ENCODE data around the gene TRMT61A. TPM values are rescaled to one million over a fixed set of nuclear protein-coding genes. Genes with fewer than 3 reads are reported as not detected.

TRMT61A gene
- total and polyA plus RNA-seq, 2 of the 4 experiments (the other 2 are of a cell fraction): 5.7 to 16.2 TPM

- Histone ChIP-seq H2AFZ (replicated peaks; ENCODE audit: low read length, poor library complexity) (peak overlapping the region; percentile 91), H3K36me3 (ENCODE audit: control insufficient read depth, insufficient read depth, low read length) (peaks cover 5% of the 10 kb centered on the region; the same call in 1 of the 2 replicates), H4K5ac (ENCODE audit: low read depth, low read length) (no peak overlapping the region), H3K4me2 (ENCODE audit: low read depth, low read length) (no peak overlapping the region), H4K8ac (ENCODE audit: low read depth in 2 of 2, low read length in 2 of 2) (peak overlapping the region; percentile 86 to 91; a peak in 3 of 4 replicates), H2BK20ac (ENCODE audit: low read depth, low read length) (no peak overlapping the region), H2AK9ac (replicated peaks; ENCODE audit: low read depth, low read length, poor library complexity) (peak overlapping the region; percentile 97), H4K20me1 (ENCODE audit: insufficient read depth, low read length) (peaks cover 26% of the 10 kb centered on the region), H3K23ac (ENCODE audit: low read depth, low read length) (no peak overlapping the region), H2BK5ac (ENCODE audit: low read depth, low read length, poor library complexity, severe bottlenecking) (no peak overlapping the region), H2BK120ac (ENCODE audit: low read depth, low read length) (no peak overlapping the region), H3K14ac (replicated peaks; ENCODE audit: low read depth, low read length) (no peak overlapping the region), H3K79me1 (ENCODE audit: low read depth in 1 of 2, low read length in 2 of 2) (peaks cover 0 to 44% of the 10 kb centered on the region in 2 experiments; a peak in 3 of 4 replicates), H3K4me1 (ENCODE audit: control insufficient read depth, insufficient read depth, low read length) (peaks cover 11% of the 10 kb centered on the region), H3K9ac (ENCODE audit: low read depth, low read length) (no peak overlapping the region), H2AK5ac (ENCODE audit: low read depth, low read length) (peak overlapping the region; percentile 15; the same call in 1 of the 2 replicates), H3K4me3 (ENCODE audit: insufficient read depth, low read depth, low read length) (no peak overlapping the region), H3K27me3 (ENCODE audit: control insufficient read depth, insufficient read depth, low read length) (peaks cover 10% of the 10 kb centered on the region), H3K4ac (ENCODE audit: low read depth, low read length) (peak overlapping the region; percentile 87; the same call in 1 of the 2 replicates), H3K27ac (ENCODE audit: insufficient read depth, low read length) (no peak overlapping the region), H3K9me1 (ENCODE audit: insufficient read depth, low read length) (peaks cover 13% of the 10 kb centered on the region), H2BK15ac (ENCODE audit: low read depth, low read length) (no peak overlapping the region; the same call in 2 of the 3 replicates), H4K91ac (ENCODE audit: insufficient read depth, low read depth, low read length) (peak overlapping the region; percentile 50), H3K18ac (ENCODE audit: low read depth, low read length) (no peak overlapping the region), H3K9me3 (ENCODE audit: control insufficient read depth, insufficient read depth, low read length) (no peaks in the 10 kb centered on the region), H3K56ac (ENCODE audit: extremely low read depth, insufficient read depth, low read length) (no peak overlapping the region)
- no TSS peak for BruUV-seq (replicated peaks)
- in situ Hi-C loops (cut with MboI; ENCODE audit: low sequenced_read_pairs): no loop called here
- TF ChIP-seq RCOR1 (IDR thresholded peaks at IDR 0.05; ENCODE audit: insufficient replicate concordance, low read length): no peak
- no peak for TF ChIP-seq POLR2A (IDR thresholded peaks at IDR 0.05; ENCODE audit: low read depth, low read length)
- no peak for TF ChIP-seq SMC3 (IDR thresholded peaks at IDR 0.05; ENCODE audit: low read depth, low read length)
- TF ChIP-seq CHD1 (IDR thresholded peaks at IDR 0.05; ENCODE audit: low read depth, low read length): no peak
- ChIA-PET POLR2A (ENCODE audit: unreplicated experiment) (no interaction called here), CTCF (interaction anchor here (1.2 kb wide), 1 partner anchor 13 kb away, joined by 3 read pairs; no protein-coding TSS in a partner anchor)
- 82% methylated on average over 6 of the region's 14 CpGs; no CpG with 5 or more reads in 1 of the 2 experiments for WGBS, 2 experiments (ENCODE audit: extremely low coverage in 2 of 2, insufficient read length in 1 of 2)
- dilution Hi-C loops (cut with HindIII; ENCODE audit: low sequenced_read_pairs, unreplicated experiment): no loop called here
- intact Hi-C loops (cut with micrococcal nuclease): no loop called here
- ATAC-seq (ENCODE audit: low read depth) (no peak), DNase-seq (no peak)
Observed at GRCh38 chr14:103527408-103528145, 1.4 kb upstream of the TRMT61A start.
